GM18870 (cell line): ENCODE measurements around the gene STK32B.
"Not testable (repeated sequence)": the region's sequence is repeated elsewhere in the genome, so short reads cannot be mapped to it uniquely, and the experiment has no call there.

ENCODE experiments used
- ATAC-seq: cut with Tn5 transposase; IDR thresholded peaks from one replicate; pipeline ENCODE4 v1.9.1; 2021; ENCODE audit warnings: moderate library complexity; ENCODE audit not compliant: unreplicated experiment

STK32B gene

DNA sequence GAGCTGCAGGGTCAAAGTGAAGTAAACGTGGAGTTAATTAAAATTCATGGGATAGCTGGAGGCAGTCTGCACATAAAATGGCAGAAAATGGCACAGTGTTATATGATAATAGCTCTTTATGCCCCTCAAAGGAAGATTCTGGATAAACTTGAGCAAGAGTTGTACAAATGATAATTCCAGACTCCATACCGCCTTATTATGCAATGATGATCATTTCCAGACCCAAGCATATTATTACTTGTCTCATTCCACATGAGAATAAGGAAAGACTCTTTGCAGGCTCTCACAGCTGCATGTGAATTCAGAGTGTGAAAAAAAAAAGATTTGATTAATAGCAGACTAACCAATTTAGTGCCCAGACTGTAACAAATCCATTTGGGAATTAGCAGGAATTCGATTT is 105.4 kb downstream of the STK32B start:
- ATAC-seq: no peak

DNA sequence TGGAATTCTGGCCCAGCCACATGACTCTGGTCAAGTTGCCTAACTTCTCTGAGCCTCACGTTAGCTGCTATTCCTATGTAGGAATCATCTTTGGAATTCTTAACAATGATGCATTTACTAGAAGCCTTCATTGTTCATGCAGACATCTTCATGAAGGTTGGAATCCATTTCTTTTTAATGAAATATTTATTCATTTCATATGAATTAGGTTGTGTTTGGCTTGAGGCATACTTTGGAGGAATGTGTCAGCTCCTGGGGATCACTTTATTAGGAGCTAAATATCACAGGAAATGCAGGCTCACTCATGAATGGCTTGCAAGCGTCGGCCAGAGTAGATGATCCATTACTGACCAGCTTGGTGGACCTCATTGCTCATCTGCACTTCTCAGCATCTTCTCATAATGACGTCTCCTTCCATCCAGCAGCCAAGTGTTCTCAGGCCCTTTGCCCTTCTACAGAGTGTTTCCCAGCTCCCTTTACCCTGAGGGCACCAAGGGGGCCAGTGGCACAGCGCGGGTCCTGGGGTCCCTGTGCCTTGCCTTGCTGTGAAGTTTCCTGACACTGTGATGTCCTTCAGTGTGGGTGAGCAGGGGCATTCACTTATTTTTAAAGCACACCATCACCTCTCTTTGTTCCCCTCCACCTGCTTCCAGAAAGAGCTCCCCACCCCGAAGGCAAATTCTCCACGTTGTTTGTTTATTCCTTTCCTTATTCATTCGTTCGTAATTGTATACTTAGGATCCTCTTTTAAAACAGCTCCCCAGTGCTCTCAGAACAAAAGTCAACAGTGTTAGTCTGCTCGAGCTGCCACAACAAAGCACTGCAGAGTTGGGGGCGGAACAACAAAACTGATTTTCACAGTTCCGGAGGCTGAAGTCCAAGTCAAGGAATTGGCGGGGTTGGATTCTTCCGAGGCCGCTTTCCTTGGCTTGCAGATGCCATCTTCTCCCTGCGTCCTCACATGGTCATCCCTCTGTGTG is 106.8 kb downstream of the STK32B start:
- no peak for ATAC-seq

DNA sequence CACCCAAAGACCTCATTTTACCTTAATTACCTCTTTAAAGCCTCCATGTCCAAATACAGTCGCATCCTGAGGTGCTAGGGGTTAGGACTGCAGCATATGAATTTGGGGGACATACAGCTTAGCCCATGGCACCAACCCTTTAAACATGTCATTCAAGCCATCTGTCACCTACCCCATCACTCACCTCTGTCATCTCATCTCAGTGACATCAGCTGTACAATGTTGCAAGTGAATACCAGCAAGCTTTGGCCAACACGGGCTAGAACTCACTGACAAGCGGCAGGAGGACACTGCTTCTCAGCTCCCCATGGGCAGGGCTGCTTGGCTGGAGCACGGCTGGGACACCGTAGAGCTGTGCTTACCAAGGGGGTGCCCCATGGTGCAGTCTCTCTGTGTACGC is 107.5 kb downstream of the STK32B start:
- no peak for ATAC-seq

DNA sequence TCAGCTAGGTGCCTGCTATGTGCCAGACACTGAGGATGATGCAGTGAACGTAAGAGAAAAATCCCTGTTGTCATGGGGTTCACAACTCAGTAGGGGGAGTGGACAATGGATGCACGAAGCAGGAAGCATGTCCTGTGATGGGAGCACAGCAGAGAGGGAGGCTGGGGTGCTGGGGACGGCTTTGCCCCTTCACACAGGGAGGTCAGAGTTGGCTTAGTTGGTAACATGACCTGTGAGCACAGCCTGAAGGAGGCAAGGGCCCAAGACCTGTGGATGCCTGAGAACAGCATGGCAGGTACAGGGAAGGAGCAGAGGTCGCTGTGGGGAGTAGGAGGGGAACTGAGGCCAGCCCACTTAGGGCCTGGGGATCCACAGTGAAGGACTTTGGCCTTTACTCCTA is 109.4 kb downstream of the STK32B start:
- no peak for ATAC-seq

DNA sequence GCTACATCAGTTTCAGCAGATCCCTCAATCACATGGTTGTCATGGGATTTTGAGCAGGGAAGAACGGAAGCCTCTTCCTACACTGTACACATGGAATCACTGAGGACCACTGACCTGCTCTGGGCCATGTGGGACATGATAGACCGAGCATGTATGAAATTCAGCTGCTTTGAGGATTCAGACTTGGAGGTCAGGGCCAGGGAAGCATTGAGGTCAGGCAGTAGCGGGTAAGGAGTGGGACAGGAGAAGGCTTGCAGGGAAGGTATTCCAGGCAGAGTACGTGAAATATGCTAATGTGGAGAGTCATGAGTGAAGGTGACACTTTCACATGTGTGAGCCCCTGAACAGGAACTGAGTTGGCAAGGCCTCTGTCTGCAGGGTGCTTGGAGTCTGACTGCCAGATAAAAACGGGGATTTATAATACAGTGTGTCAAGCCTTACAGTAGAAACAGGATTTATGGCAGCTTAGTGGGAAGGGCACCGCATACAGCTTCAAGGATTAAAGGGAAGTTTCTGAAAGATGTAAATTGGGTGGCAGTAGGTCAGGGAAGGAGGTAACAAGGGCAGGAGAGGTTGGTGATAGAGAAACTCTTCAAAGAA is 111.7 kb downstream of the STK32B start:
- ATAC-seq: no peak

DNA sequence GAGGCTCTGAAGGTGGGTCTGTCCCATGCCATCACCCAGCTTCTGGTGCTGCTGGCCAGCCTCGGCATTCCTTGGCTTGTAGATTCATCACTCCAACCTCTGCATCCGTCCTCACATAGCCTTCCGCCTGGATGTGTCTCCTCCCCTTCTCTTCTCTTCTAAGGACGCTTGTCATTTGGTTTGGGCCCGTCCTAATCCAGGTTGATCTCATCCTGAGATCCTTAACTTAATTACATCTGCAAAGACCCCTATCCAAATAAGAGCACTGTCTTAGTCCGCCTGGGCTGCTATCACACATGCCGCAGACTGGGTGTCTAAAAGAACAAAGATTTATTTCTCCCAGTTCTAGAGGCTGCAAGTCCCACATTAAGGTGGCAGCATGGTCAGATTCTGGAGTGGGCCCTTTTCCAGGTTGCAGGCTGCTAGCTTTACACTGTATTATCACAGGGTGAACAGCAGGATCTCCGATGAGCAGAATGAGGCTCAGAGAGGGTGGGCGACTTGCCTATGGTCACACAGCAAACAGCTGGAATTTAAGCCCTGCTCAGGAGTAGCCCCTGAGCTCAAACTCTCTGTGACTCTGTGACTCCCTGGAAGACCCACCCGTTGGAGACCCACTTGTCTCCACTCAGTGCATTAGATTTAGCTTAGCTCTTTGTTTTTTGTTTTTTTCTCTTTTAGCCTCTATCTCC is 113.1 kb downstream of the STK32B start:
- no peak for ATAC-seq

DNA sequence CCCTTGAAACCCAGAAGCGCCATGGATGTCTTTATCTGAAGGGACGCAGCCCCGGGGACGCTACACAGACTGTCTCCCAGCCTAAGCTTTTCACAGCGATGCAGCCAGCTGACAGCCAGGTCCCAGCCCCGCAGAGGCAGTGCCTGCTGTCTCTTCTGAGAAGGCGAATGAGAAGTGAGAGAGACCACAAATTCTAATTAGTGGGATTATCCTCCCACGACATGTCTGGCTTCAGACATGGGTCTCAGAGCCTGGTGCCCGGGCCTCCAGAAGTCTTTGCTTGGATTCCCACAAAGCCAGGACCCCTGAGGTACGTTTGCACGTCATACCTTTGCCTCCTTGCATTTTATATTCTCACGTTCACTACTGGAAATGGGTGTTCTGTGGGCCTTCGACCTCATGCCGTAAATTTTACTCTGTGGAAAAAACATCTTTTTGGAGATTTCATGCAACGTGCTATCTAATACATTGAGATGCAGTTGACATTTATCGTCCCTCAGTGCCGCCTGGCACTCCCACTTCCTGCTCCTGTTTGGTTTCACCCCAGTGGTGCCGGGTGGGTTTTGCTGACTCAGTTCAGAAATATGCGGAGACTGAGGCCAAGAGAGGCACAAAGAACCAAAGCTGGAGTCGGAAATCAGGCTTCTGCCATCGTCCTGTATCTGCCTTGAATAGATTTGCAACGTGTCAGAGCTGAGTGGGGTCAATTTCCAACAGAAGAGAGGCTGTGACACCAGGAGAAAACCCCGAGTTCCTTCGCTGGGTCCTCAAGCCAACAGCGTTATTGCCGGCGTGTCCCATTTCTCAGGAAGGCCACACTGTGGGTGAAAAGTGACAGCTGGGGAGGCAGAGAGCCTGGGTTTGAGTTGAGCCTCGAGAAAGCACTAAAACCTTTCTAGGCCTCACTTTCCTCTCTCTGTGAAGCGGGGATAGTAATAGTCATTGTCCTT is 114.4 kb downstream of the STK32B start:
- ATAC-seq: no peak

DNA sequence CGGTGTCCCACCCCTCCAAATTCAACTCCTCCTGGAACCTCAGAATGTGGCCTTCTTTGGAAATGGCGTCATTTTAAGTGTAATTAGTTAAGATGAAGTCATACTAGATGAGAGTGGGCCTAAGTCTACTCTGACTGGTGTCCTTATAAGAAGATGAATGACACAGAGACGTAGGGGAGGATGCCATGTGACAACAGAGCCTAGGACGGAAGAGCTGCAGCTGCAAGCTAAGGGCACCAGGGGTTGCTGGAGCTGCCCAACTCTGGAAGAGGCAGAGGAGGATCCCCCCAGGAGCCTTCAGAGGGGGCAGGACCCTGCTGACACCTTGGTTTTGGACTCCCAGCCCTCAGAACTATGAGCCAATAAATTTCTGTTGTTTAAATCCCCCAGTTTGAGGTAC is 115.1 kb downstream of the STK32B start:
- ATAC-seq: no peak

DNA sequence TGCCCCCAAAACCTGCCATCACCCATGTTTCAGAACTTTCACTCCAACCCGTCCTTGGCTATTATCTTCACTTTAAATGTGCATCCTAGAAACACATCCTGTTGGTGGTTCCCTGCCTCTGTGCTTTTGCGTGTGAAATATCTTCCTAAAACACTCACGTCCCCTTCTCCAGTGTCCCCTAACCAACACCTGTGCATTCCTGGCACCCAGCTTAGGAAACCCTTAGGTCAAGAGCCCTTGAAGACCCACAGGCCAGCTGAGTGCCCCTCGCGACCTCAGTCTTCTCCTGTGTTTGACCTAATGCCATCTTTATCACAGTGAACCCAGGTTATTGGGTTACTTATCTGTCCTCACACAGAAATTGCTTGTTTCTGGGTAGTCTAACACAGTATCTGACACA is 117.6 kb downstream of the STK32B start:
- no peak for ATAC-seq

DNA sequence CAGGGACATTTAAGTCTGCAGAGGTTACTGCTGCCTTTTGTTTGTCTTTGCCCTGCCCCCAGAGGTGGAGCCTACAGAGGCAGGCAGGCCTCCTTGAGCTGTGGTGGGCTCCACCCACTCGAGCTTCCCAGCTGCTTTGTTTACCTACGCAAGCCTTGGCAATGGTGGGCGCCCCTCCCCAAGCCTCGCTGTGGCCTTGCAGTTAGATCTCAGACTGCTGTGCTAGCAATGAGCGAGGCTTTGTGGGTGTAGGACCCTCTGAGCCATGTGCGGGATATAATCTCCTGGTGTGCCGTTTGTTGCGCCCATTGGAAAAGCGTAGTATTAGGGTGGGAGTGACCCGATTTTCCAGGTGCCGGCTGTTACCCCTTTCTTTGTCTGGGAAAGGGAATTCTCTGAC is 124.6 kb downstream of the STK32B start:
- ATAC-seq: not testable (repeated sequence)

DNA sequence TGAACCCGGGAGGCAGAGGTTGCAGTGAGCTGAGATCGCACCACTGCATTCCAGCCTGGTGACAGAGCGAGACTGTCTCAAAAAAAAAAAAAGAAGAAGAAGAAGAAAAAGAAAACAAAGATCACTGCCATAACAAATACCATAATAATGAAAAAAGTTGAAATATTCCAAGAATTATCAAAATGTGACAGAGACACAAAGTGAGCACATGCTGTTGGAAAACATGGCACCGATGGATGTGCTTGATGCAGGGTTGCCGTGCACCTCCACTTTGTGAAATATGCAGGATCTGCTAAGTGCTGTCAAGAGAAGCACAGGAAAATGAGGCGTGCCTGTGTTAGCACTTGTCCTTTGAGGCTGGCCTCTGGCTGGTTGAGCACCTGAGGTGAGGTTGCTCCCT is 133.3 kb downstream of the STK32B start:
- ATAC-seq: no peak

DNA sequence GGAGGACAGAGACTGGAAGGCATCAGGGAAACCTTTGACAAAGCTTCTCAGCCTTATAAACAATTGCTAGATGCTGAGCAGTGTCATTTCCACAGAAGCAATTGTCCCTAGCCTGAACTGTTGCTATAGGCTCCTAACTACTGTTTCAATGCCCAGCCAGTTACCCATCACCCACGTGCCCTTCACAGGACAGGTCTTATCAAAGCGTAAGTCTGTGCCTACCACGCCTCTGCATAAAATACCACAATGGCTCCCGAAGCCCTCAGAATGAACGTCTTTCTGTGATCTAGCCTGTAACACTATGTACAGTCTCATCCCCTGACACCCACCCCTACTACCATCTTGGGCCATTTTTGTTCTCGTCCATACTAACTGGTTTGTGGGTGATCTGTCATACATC is 134.3 kb downstream of the STK32B start:
- no peak for ATAC-seq

DNA sequence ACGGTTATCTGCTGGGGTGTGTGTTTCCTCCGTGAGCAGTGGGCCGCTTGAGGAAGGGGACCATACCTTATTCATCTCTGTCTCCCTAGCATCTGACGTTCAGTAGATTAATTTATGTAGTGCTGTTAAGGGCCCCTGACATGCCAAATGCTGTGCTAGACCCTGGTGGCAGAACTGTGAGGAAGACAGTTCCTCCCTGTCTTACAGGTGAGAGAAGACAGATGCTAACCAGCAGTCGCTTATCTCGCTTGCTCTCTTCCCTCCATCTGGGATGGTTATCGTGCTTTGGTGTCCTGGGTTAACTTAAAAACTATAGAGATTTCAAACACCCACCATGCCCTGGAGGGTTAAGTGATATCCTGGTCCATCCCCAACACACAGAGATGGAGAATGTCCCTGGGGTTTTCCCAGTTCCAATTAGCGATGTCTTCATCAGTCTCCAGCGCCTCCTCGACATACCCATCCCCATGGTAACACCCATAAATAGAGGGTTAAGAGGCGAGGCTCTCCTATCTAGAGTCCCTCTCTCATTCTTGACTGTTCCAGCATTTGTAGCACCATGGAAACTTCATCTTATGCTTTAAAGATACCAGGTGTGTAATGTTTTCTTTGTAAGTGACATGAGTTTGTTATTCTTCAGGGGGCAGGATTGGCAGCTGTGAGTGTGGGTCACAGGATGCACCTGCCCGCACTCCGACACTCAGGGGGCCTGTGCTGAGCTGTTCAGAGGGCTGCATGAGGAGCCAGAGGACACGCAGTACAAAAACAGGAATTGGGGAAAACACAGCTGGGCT is 135.2 kb downstream of the STK32B start:
- no peak for ATAC-seq

DNA sequence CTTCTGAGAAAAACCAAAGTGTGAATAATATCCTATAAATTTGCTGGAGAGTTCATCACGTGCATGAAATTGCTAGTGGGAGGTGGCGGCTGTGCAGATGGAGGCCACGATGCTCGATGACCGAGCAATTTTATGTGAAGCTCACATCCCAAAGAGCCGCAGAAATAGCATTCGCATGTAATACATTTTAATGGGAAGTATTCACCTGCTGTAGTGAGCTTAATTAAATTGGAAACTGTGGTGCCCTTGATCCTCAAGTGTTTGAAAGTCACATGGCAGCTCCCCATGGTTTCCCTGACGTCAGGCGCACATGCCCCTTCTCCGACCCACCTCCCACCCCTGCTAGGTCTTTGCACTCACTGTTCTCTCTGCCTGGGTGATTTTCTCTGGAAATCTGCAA is 136.8 kb downstream of the STK32B start:
- no peak for ATAC-seq

DNA sequence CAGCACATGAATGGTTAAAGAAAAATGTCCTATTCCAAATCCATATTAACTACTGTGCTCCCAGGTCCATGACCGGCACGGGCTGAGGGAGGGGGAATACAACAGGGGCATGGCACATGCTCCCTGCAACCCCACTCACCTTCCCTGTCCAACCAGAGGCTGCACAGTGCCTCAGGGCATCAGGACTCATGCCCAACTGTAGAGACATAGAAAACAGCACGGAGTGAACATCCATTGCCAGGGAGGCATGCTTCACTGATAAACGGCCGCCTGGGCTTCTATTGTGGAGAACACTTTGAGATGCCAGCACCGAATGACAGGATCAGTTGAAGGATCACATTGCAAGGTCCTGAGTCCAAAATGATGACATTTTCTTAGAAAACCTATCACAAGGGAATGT is 140.6 kb downstream of the STK32B start:
- ATAC-seq: no peak

DNA sequence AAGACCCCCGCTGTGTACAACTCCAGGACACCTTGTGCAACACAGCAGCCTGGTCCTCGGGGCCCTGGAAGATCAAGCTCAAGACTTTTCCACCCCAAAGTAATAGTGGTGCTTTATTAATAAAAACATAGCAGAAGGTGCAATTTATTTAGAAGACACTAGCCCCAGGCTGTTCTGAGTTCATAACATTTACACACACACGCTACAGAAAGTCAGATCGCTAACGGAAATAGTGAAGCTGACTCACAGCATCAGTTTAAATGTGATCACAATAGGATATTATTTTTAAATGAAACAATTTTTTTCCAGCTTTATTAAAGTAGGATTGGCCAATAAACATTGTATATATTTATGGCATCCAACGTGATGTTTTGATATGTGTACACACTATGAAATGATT is 141.0 kb downstream of the STK32B start:
- no peak for ATAC-seq

DNA sequence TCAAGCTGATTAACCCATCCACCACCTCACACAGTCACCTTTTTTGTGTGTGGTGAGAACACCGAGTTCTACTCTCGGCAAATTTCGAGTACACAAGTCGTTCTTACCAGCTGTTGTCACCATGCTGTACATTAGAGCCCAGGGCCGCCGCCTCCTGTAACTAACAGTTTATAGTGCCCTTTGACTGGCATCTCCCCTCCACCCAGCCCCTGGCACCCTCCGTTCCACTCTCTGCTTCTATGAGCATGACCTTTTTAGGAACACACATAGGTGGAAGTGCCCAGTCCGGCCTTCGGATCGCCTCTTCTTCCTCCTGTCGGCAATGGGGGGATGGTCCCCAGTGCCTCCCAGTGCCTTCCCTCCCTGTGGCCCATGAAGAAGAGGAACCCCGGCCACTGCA is 141.4 kb downstream of the STK32B start:
- ATAC-seq: no peak

DNA sequence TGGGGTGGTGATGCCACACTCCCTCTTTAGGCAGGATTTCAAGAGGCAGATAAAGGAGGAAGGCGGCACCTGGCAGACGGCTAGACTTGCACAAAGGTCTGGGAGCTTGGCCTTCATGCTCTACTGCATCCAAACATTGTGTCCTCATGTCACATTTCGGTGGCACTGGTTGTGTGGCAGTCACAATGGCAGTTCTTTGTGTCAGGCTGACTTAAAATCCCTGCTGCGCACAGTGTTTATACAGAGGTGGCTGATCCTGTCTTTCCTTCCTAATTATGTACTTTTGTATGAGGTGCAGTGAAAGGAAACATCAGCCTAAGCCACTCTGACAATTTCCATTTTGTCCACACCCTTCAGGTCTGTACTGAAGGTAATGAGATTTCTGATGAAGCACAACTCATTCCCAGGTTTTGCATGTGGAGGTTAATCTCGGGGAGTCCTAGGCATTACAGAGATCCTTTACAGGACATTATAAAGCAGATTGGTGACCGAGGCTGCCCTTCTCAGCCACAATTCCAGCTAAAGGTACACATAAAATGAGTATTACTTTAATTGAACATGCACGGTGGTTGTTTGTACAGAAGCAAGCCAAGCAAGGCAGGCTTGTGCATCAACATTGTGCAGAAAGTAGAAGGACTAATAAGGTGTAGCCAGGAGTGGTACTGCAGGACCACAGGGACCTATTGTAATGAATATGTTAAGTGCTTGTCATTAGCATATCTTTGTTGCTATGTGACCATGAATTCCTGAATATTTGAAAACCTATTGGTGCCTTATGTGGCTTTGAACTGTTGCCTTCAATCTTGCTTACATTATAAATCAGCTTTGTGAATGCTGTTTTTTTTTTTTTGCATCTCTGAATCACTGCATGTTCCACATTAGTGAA is 147.6 kb downstream of the STK32B start:
- no peak for ATAC-seq

DNA sequence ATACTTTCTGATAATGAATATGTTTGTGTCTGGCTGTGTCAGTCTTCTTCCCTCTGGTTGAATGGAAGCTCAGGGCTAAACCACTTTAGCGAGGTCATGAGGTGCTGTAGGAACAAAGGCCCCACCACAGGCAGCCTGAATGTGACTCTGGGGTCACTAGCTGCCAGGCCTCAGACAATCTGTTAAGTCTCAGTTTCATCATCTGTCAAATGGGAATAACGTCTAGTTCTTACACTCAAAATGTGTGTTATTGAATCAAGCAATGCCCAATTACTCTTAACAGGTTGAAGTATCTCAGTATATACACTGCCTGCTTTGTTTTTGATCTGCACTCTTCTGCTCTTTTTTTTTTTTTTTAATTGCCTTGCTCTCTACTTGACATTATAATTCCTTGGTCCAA is 148.6 kb downstream of the STK32B start:
- ATAC-seq: no peak
